Measurements from ENCODE around the gene SLC16A7.

The SLC16A7 gene

GRCh38 chr12:59624732-59625460 is 29.1 kb downstream of the SLC16A7 start:
- no peak for DNase-seq

- DNase-seq, result no peak
Measured at GRCh38 chr12:59626382-59626781, 30.6 kb downstream of the SLC16A7 start.

DNA sequence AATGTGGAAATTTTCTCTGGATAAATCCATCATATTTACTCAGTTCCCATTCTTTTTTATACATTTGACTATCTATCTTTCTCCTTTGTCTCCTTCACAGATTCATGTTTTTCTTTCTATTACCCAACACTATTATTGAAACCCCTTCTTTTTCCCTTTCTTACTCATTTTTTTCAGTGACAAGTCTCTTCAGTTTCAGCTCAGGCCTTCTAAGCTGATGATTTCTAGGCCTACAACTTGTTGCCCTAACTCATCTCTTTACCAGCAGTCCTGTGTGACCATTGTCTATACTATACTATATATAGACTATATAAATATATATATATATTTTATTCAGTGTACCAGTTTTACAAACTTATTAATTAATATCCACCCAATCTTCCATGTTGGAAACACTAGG is 31.8 kb downstream of the SLC16A7 start:
- DNase-seq, result no peak

- DNase-seq, result no peak
Measured at GRCh38 chr12:59629890-59630289, 34.1 kb downstream of the SLC16A7 start.

GRCh38 chr12:59632408-59632807 is 36.6 kb downstream of the SLC16A7 start:
- no peak for DNase-seq

DNA sequence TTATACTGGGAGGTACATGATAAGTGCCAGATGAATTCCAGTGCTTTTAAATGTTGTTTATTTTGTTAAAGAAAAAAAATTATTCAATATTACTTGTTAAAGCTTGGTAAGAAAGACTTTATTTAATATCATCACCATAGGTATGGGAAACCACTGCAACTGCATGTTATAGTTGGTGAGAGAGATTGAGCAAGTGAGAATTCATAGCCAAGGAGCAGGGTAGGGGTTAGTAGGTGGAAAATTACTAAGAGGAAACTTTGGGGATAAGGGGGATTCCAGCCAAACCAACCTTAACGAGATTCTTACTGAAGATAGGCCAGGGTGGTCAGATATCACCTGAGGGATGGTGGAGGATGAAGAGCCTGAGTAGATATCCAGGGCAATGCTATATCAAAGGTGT is 38.4 kb downstream of the SLC16A7 start:
- DNase-seq, result no peak

DNA sequence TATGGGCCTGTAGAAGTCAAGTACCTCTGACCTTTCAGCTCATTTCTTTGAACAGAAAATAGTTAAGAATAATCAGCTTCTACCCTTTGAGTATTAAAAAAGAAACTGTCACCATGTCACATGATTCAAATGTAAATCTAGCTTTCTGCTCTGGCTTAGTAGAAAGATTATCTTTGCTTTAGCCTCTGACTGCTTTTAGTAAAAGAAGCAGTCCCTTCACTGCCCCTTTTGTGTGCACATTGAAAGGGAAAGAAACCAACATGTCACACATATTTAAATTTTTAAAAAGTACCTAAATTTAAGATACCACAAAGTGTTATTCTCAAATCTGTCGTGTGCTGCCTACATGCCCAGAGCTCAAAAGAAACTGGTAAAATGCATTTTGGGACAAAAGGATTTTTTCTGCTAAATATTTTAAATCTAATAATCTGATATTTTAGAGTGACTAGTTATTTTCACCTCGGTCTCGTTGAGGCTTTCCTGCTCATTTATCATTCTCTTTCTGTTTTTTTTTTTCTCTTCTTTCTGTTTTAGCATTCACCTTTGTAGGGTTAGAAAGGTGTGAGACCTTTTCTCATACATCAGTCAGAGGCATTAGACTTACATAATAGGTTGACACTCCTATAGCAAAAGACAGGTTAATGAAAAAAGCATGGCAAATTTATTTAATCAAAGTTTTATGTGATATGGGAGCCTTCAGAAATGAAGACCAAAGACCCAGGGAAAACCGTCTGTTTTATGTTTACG is 41.3 kb downstream of the SLC16A7 start:
- no peak for DNase-seq

DNA sequence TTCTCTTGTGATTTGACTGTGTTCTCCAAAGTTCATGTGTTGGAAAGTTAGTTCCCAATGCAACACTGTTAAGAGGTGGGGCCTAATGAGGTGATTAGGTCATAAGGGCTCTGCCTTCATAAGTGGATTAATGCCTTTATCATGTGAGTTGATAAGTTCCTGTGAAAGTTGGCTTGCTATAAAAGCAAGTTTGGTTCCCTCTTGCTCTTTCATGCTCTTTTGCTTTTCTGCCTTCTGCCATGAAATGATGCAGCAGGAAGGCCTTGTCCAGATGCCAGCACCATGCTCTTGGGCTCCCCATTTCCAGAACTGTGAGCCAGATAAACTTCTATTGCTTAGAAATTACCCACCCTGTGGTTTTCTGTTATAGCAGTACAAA is 41.9 kb downstream of the SLC16A7 start:
- no peak for DNase-seq

GRCh38 chr12:59643550-59643949 is 47.7 kb downstream of the SLC16A7 start:
- no peak for DNase-seq

GRCh38 chr12:59645242-59645641 is 49.4 kb downstream of the SLC16A7 start:
- no peak for DNase-seq

DNA sequence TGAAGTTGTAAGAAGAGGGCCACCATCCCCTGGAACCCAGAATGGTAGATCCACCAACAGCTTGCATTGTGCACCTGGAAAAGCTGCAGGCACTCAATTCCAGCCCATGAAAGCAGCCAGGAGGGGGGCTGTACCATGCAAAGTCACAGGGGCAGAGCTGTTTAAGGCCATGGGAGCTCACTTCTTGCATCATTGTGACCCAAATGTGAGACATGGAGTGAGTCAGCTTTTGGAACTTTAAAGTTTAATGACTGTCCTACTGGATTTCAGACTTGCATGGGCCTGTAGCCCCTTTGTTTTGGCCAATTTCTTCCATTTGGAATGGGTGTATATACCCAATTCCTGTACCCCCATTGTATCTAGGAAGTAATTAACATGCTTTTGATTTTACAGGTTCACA is 50.8 kb downstream of the SLC16A7 start:
- DNase-seq, result no peak

DNA sequence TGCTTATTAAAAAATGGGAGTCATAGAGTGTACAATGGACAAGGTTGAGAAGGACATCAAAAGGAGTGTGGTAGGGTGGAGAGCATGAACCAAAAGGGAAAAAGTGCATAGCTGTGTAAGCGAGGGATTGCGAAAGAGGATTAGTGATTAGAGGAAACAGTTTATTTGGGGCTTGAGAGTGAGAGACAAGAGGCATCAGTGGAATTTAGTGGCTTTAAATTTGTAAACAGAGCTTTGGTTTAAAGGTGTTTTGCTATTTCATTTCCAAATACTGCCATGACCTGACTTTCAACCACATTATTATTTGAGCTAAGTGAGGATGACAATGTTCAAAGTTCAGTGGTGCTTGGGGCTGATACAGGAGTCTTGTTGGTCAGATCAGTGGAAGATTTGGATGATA is 53.4 kb downstream of the SLC16A7 start:
- no peak for DNase-seq

- DNase-seq, result no peak
Measured at GRCh38 chr12:59650588-59651228, 54.9 kb downstream of the SLC16A7 start.

DNA sequence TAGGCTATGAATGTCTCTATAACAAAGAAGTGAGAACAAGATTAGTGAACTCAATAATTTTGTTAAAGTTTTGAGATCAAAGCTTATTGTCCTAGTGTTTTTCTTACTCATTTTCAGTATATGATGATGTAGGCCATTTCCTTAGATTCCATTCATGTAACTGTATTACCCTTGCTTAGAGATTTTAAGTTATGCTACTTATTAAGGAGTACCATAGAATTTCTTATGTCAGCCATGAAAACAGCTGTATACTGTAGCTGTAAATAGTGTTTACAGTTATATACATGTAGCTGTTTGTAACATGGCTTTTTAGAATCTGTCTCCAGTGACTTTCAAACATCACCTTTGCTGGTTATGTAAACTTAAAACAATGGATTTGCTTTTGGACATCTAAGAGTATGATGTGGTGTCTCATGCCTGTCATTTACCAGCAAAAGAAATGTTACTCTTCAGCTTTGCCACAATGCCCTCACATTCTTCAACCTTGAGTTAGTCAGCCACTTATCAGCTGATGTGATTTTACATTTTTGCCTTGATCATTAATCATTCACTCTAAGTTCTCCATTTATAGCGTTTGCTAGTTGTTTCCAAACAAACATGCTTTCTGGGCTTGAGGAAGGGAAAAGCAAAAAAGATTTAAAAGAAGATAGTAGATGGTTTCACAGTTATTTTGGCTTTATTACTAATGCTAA is 55.5 kb downstream of the SLC16A7 start:
- no peak for DNase-seq

GRCh38 chr12:59652130-59652529 is 56.3 kb downstream of the SLC16A7 start:
- no peak for DNase-seq

DNA sequence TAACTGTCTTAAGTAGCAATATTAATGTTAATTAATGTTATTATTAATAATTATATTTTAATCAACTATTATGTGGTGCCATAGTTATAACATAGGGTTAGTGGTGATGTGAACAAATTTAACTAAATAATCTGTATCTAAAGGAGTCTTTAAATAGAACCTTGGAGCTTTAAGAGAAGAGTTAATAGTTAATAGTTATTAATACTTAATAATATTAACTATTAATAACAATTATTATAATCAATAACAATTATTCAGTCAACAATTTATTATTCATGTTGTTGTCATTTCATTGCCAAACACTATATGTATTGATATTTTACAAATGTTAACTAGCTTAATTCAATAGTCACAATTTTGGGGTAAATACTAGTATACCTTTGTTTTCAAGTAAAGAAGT is 58.2 kb downstream of the SLC16A7 start:
- no peak for DNase-seq

DNA sequence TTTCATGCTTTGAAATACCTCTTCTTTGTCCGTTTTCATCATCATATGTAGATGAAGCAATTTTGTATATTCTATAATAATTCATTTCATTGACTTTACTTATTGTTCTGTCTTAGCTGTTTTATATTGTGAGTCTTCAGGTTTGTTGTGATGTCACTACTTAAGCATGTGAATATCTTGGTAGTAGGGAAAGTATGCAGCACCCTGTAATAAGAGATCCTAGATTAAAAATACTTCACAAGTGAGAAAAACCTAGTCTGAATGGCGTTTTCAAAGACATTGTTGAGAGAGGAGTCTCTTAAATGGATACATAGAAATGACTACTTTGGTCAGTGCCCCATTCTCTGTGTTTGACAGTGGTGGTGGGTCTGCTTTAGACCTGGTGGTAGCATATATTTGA is 61.4 kb downstream of the SLC16A7 start:
- DNase-seq, result no peak

DNA sequence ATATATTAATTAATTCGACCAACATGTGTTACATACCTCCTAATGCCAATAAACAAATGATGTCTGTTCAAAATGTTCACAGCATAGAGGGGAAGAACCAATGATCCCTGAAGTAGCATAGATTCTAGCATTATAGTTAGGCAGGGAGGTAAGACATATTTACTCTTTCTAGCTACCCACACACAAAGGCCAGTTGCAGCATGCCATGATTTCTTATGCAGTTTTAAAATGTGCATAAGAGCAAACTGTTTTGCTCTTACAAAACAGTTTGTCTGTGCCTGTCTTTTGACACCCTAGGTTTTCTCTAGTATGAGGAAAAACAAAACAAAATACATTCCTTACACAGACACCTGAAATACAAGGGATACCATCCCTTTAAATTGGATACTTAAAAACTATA is 61.9 kb downstream of the SLC16A7 start:
- no peak for DNase-seq

DNA sequence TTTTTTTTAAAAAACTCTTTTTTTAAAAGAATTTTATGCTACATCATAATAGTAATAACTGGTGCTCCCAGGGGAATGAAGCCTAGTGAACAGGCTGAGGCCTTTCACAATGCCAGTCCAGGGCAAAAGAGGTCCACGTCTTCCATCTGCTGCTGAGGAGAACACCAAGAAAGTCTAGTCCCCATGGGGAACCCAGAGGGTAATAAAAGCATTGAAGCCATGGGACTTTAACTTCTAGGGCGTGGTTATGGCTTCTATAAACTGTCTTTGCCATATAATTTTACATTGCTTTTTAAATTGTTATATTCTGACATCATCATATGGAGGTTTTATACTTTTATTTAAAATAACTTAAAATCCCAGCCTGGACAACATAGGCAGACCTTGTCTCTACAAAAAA is 64.3 kb downstream of the SLC16A7 start:
- no peak for DNase-seq

DNA sequence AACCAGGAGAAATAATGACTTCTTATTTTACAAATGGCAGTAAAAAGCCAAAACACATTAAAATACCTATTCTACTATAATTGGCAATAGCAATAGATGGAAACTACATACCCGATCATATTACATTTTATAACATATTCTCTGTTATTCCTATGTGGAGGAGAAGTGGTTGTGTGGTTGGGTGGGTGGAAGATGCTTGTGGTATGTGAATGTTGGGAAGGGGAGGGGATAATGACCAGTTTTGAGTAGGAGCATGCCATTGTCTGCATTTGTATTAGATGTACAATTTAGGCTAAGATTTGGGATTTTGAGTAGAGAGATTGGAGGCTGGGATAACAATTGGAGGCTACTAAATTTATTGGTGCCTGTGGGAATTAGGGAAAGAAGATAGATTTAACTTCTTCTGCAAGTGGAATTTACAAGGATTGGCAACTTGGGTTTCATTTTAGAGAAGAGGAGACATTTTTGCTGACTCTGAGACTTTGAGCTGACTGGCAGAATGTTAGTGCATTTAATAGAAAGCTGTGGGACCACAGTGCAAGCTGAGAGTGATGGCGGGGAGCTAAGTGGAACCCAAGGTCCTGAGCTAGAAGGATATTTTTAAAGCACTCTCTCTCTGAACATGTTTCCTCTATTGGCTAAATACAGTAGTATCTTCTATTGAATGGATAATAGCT is 65.2 kb downstream of the SLC16A7 start:
- DNase-seq, result no peak

DNA sequence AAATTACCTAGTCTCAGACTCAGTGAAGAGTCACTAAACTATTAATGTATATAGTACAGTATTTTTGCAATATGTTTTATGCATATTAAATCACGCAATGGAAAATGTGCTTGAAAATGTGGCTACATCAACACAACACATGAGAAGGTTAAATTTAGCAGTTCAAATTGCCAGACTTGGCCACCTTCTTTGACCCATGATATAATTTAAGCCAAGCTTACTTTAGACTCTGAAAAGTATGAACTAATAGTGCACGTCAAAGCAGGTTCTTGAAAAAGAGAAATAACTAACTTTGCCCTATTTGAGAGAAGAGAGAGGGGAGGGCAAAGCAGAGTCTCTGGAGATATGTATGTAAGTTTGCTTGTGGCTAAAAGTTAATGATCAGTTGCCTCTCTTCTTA is 68.7 kb downstream of the SLC16A7 start:
- DNase-seq, result no peak

DNA sequence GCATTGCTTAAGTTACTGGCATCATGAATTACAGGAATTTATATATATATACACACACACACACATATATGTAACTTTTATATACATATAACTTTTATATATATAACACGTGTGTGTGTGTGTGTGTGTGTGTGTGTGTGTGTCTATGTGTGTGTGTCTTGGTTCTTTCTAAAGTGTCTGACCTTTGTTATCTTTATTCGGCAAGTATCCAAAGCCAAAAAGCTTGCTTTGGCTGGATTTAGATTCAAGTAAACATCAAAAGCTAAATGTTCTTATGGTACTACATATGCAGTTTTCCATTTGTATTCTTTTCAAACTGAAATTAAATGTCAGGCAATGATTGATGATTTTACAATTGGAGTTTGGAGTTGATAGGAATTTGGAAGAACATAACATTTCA is 69.9 kb downstream of the SLC16A7 start:
- no peak for DNase-seq

- no peak for DNase-seq
Measured at GRCh38 chr12:59668674-59669073, 72.8 kb downstream of the SLC16A7 start.
